Effector CD4-positive, alpha-beta T cell (primary cell): ENCODE measurements around the gene THSD8.

ENCODE experiments used
- DNase-seq: peaks from one replicate; pipeline ENCODE4 v3.0.0-alpha.2; 2020
- total RNA-seq: gene quantifications from one replicate; lab custom pipeline; 2026; lab: John Stamatoyannopoulos, UW

The THSD8 gene
- 0.56 reads per million for total RNA-seq

- peak; percentile 57 for DNase-seq
Observed at GRCh38 chr19:12801466-12802266, at the start of gene THSD8, which contains the start of gene PRDX2. THSD8 (plus strand) TSS chr19:12802069; CDS start chr19:12802072, 3 bp downstream. PRDX2 (minus strand) TSS chr19:12801800; CDS start chr19:12801261, 539 bp downstream.

- DNase-seq = no peak
Observed at GRCh38 chr19:12754465-12755196, 47.2 kb upstream of the THSD8 start.

GRCh38 chr19:12756150-12756883 lies 45.6 kb upstream of the THSD8 start:
- no peak for DNase-seq

- peak; percentile 53 for DNase-seq
Observed at GRCh38 chr19:12757544-12758274, 44.2 kb upstream of the THSD8 start.

GRCh38 chr19:12759686-12760085 lies 42.2 kb upstream of the THSD8 start:
- no peak for DNase-seq

GRCh38 chr19:12763100-12763499 lies 38.8 kb upstream of the THSD8 start:
- DNase-seq = no peak

- no peak for DNase-seq
Observed at GRCh38 chr19:12764698-12765097, 37.2 kb upstream of the THSD8 start.

GRCh38 chr19:12766051-12766521 lies 35.8 kb upstream of the THSD8 start:
- no peak for DNase-seq

GRCh38 chr19:12767150-12767549 lies 34.7 kb upstream of the THSD8 start:
- no peak for DNase-seq

- no peak for DNase-seq
Observed at GRCh38 chr19:12767666-12768065, 34.2 kb upstream of the THSD8 start.

- peak; percentile 39 for DNase-seq
Observed at GRCh38 chr19:12769689-12770088, 32.2 kb upstream of the THSD8 start.

GRCh38 chr19:12770922-12771321 lies 30.9 kb upstream of the THSD8 start:
- DNase-seq = no peak

GRCh38 chr19:12772323-12772722 lies 29.5 kb upstream of the THSD8 start:
- DNase-seq = no peak

GRCh38 chr19:12773571-12773970 lies 28.3 kb upstream of the THSD8 start:
- DNase-seq = no peak

- DNase-seq = peak; percentile 32
Observed at GRCh38 chr19:12774588-12775555, 27.0 kb upstream of the THSD8 start, which contains the start of gene HOOK2. HOOK2 (minus strand) TSS chr19:12775552; CDS start chr19:12775449, 103 bp downstream.

GRCh38 chr19:12777217-12778016 lies 24.5 kb upstream of the THSD8 start:
- DNase-seq = peak; percentile 73

- peak; percentile 35 for DNase-seq
Observed at GRCh38 chr19:12778017-12778904, 23.6 kb upstream of the THSD8 start.

- no peak for DNase-seq
Observed at GRCh38 chr19:12778905-12779161, 23.0 kb upstream of the THSD8 start.
